Heart left ventricle (tissue), 13 donors: ENCODE measurements around the gene NDFIP1.
A peak's percentile ranks its signal among the peaks of the same experiment; 100 is the strongest.

Experiments
- CTCF ChIP-seq, 12 donors: fragments of 200-600 bp; sonication (generic) in 4 of 12; IDR thresholded peaks; one replicate each; pipeline versions ENCODE4 v1.5.0 to v1.8.0; 2018 to 2022; ENCODE audit warnings: antibody characterized with exemption in 12 of 12, mild to moderate bottlenecking in 5 of 12
- POLR2A ChIP-seq, 2 donors: fragments of 450-650 bp; IDR thresholded peaks; one replicate each; pipeline ENCODE4 v1.6.1; 2017; ENCODE audit warnings: antibody characterized with exemption in 2 of 2, mild to moderate bottlenecking in 2 of 2, moderate library complexity in 2 of 2
- donor health status: ischemic (EF 13 %, LVEDD 7.1; RV severe dilation, severe dysfunction).
- donor health status: DM: no; HTN: yes; CAD: no.
- donor health status: DM: no; HTN: no; CAD: no.
- donor health status: ischemic (EF 25% LVEDD 6.9; RV normal size, moderate dysfunction).
- donor health status: ischemic (EF 25% LVEDD 5.7; RV mildly dilated, moderate dysfunction).
- donor health status: ischemic (EF 35%, LVEDD 5.7; RV mildly dilated, moderate dysfunction).
- donor health status: nonischemic (EF 11% LVEDD 7.7; RV severe dilation, severe dysfunction).
- donor health status: DM: yes; HTN: yes; CAD: no.
- donor health status: PGD.
- donor health status: ischemic (EF 29% LVEDD 5.4; RV normal size, mild dysfunction).
- donor health status: nonischemic (EF 23%, LVEDD 6.1; RV moderate dilation, normal function).

GRCh38 chr5:142149363-142149762 lies 40.8 kb downstream of the NDFIP1 start:
- TF ChIP-seq CTCF (IDR thresholded peaks at IDR 0.05) (peak in 2 of 12 donors; percentile 11 to 12), POLR2A (IDR thresholded peaks at IDR 0.05) (no peak)
